Left lung (tissue), 10 donors: ENCODE results near the gene TPCN1. TPM values are rescaled to one million over a fixed set of nuclear protein-coding genes. Genes with fewer than 3 reads are reported as not detected.

Source experiments
- ATAC-seq: fragments of 200-7000 bp; cut with Tn5 transposase; one replicate; pipeline ENCODE4 v1.9.1; 2020; ENCODE audit warnings: moderate library complexity
- DNase-seq, 4 donors: peaks; one replicate each; pipeline ENCODE4 v3.0.0-alpha.2; 2013 to 2020
- H3K27ac ChIP-seq, 2 donors: fragments of 200-600 bp; sonication (generic) in 1 of 2; one replicate each; pipeline versions ENCODE4 v1.5.0 to v1.8.0; 2020 to 2021
- H3K27me3 ChIP-seq, 2 donors: fragments of 200-600 bp; sonication (generic) in 1 of 2; one replicate each; pipeline versions ENCODE4 v1.5.0 to v1.8.0; 2020 to 2021
- H3K36me3 ChIP-seq, 2 donors: fragments of 200-600 bp; sonication (generic) in 1 of 2; one replicate each; pipeline versions ENCODE4 v1.5.0 to v1.8.0; 2020 to 2021
- H3K4me1 ChIP-seq, 2 donors: fragments of 200-600 bp; one replicate each; pipeline ENCODE4 v1.8.0; 2021
- H3K4me3 ChIP-seq, 2 donors: fragments of 200-600 bp; sonication (generic) in 1 of 2; one replicate each; pipeline versions ENCODE4 v1.5.0 to v1.8.0; 2020 to 2021; ENCODE audit warnings: mild to moderate bottlenecking in 1 of 2
- H3K9me3 ChIP-seq, 2 donors: fragments of 200-600 bp; sonication (generic) in 1 of 2; one replicate each; pipeline versions ENCODE4 v1.5.0 to v1.8.0; 2020 to 2021
- intact Hi-C, 2 donors: fragments of 100-400 bp; cut with DNase I; formaldehyde crosslinking; loops; one replicate each; pipeline versions ENCODE4 v1.11.2 to v1.14.2; 2022
- polyA plus RNA-seq, 6 donors: library from polyadenylated mRNA; unstranded; fragments of 120-200 nt; gene quantifications; one replicate each; pipeline ENCODE4 v1.2.1, GENCODE V29; 2013; ENCODE audit not compliant: insufficient read length in 6 of 6
- total RNA-seq, 2 donors: library from RNA; stranded (reverse); fragmentation: NEBNext Ultra II Directional; extraction: Animal tissue kit (Norgen Biotek cat#: 25700); gene quantifications; one replicate each; pipeline ENCODE4 v1.2.1, GENCODE V29; 2021
- TF ChIP-seq, protein P1 (sequence below), 2 donors: fragments of 200-600 bp; sonication (generic) in 1 of 2; IDR thresholded peaks; one replicate each; pipeline versions ENCODE4 v1.5.0 to v1.8.0; 2021; ENCODE audit warnings: antibody characterized with exemption in 2 of 2
- donor health status: DM: no; HTN: yes; CAD: no.
- donor health status: DM: no; HTN: no; CAD: no.

TPCN1 gene
- total and polyA plus RNA-seq, 8 donors = 24.7 to 54.1 (median 34.8) TPM

- DNase-seq (peak in 1 of 4 donors; percentile 87), ATAC-seq (peak; percentile 58)
- intact Hi-C loops = no loop called here
- Histone ChIP-seq H3K4me1 (peaks cover 5 to 46% of the 10 kb centered on the region in 2 donors), H3K4me3 (peak overlapping the region; percentile 100), H3K27me3 (no peaks in the 10 kb centered on the region), H3K9me3 (no peaks in the 10 kb centered on the region), H3K36me3 (peaks cover 0 to 20% of the 10 kb centered on the region in 2 donors), H3K27ac (peak overlapping the region; percentile 90 to 97)
- TF ChIP-seq, protein P1, sequence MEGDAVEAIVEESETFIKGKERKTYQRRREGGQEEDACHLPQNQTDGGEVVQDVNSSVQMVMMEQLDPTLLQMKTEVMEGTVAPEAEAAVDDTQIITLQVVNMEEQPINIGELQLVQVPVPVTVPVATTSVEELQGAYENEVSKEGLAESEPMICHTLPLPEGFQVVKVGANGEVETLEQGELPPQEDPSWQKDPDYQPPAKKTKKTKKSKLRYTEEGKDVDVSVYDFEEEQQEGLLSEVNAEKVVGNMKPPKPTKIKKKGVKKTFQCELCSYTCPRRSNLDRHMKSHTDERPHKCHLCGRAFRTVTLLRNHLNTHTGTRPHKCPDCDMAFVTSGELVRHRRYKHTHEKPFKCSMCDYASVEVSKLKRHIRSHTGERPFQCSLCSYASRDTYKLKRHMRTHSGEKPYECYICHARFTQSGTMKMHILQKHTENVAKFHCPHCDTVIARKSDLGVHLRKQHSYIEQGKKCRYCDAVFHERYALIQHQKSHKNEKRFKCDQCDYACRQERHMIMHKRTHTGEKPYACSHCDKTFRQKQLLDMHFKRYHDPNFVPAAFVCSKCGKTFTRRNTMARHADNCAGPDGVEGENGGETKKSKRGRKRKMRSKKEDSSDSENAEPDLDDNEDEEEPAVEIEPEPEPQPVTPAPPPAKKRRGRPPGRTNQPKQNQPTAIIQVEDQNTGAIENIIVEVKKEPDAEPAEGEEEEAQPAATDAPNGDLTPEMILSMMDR (IDR thresholded peaks at IDR 0.05) = no peak
Measured at GRCh38 chr12:113184098-113184899, 37.0 kb upstream of the TPCN1 start.

DNA sequence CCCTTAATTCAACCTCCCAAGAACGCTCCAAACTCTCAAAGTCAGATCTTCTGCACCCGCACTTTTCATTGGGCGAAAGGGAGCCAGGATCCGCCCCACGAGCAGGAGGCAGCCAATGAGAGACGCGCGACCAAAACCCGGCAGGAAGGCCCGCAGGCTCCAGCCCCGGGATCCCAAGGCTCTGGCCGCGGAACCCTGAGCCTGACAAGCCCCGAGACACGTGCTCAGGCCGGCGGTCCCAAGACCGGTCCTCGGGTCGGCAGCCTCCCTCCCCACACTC, 36.4 kb upstream of the TPCN1 start:
- H3K4me3 ChIP-seq = peak overlapping the region; percentile 100
- DNase-seq (peak; percentile 90 to 95 (median 92)), ATAC-seq (peak; percentile 92)
- intact Hi-C loops = no loop called here
- TF ChIP-seq, protein P1 (IDR thresholded peaks at IDR 0.05) = no peak
- no peaks in the 10 kb centered on the region for H3K27me3 ChIP-seq
- H3K36me3 ChIP-seq = peaks cover 0 to 19% of the 10 kb centered on the region in 2 donors
- no peaks in the 10 kb centered on the region for H3K9me3 ChIP-seq
- H3K27ac ChIP-seq = peak overlapping the region; percentile 90 to 97
- peaks cover 5 to 46% of the 10 kb centered on the region in 2 donors for H3K4me1 ChIP-seq

GRCh38 chr12:113185180-113186032, 35.9 kb upstream of the TPCN1 start, which contains the start of the genes DDX54 and RITA1:
Gene DDX54, minus strand, starts transcription at chr12:113185478. Its CDS starts 27 bp downstream, at chr12:113185451.
Gene RITA1, plus strand, starts transcription at chr12:113185721. Its CDS starts 1,026 bp downstream, at chr12:113186747.
- Histone ChIP-seq H3K9me3 (no peaks in the 10 kb centered on the region), H3K4me1 (peaks cover 5 to 46% of the 10 kb centered on the region in 2 donors), H3K27me3 (no peaks in the 10 kb centered on the region), H3K4me3 (peak within 1 kb of the TSS; percentile 100), H3K27ac (peak within 1 kb of the TSS; percentile 90 to 97), H3K36me3 (peaks cover 0 to 14% of the 10 kb centered on the region in 2 donors)
- DNase-seq = peak; percentile 79 to 93 (median 86)
- TF ChIP-seq, protein P1 (IDR thresholded peaks at IDR 0.05) = no peak
- intact Hi-C loops = no loop called here
- peak; percentile 91 for ATAC-seq

GRCh38 chr12:113186033-113186365, 35.3 kb upstream of the TPCN1 start:
- intact Hi-C loops = no loop called here

More at GRCh38 chr12:113186033-113186365, 35.3 kb upstream of the TPCN1 start:
- no peak for DNase-seq
- no peaks in the 10 kb centered on the region for H3K27me3 ChIP-seq
- peaks cover 0 to 12% of the 10 kb centered on the region in 2 donors for H3K36me3 ChIP-seq
- H3K9me3 ChIP-seq = no peaks in the 10 kb centered on the region
- H3K27ac ChIP-seq = peak overlapping the region in 1 of 2 donors; percentile 97
- peak overlapping the region; percentile 100 for H3K4me3 ChIP-seq
- ATAC-seq = no peak
- TF ChIP-seq, protein P1 (IDR thresholded peaks at IDR 0.05) = no peak
- peaks cover 5 to 46% of the 10 kb centered on the region in 2 donors for H3K4me1 ChIP-seq
